ENCODE data around the gene GLTPD2.
A peak's percentile ranks its signal among the peaks of the same experiment; 100 is the strongest.

The GLTPD2 gene

GRCh38 chr17:4742629-4743028 is 46.1 kb upstream of the GLTPD2 start:
- no peak for DNase-seq (ENCODE audit: low read depth)
- no peak for TF ChIP-seq CTCF (conservative IDR thresholded peaks at IDR 0.05; ENCODE audit: low read length)
- no peak overlapping the region for H3K4me3 ChIP-seq (ENCODE audit: low read length)

GRCh38 chr17:4743216-4743615 is 45.5 kb upstream of the GLTPD2 start:
- TF ChIP-seq CTCF (conservative IDR thresholded peaks at IDR 0.05; ENCODE audit: low read length) = no peak
- no peak overlapping the region for H3K4me3 ChIP-seq (ENCODE audit: low read length)

GRCh38 chr17:4743898-4744297 is 44.9 kb upstream of the GLTPD2 start:
- DNase-seq (ENCODE audit: low read depth) = no peak
- no peak overlapping the region for H3K4me3 ChIP-seq (ENCODE audit: low read length)
- TF ChIP-seq CTCF (conservative IDR thresholded peaks at IDR 0.05; ENCODE audit: low read length) = no peak

More at GRCh38 chr17:4743216-4743615, 45.5 kb upstream of the GLTPD2 start:
- DNase-seq (ENCODE audit: low read depth) = no peak

GRCh38 chr17:4744999-4745969 is 43.5 kb upstream of the GLTPD2 start:
- TF ChIP-seq CTCF (conservative IDR thresholded peaks at IDR 0.05; ENCODE audit: low read length) = no peak
- no peak for DNase-seq (ENCODE audit: low read depth)
- no peak overlapping the region for H3K4me3 ChIP-seq (ENCODE audit: low read length)

- DNase-seq (ENCODE audit: low read depth) = peak; percentile 5
- no peak overlapping the region for H3K4me3 ChIP-seq (ENCODE audit: low read length)
- no peak for TF ChIP-seq CTCF (conservative IDR thresholded peaks at IDR 0.05; ENCODE audit: low read length)
Observed at GRCh38 chr17:4747847-4748246, 40.9 kb upstream of the GLTPD2 start.

GRCh38 chr17:4748686-4749085 is 40.1 kb upstream of the GLTPD2 start:
- no peak for TF ChIP-seq CTCF (conservative IDR thresholded peaks at IDR 0.05; ENCODE audit: low read length)
- no peak for DNase-seq (ENCODE audit: low read depth)
- no peak overlapping the region for H3K4me3 ChIP-seq (ENCODE audit: low read length)

- H3K4me3 ChIP-seq (ENCODE audit: low read length) = no peak overlapping the region
- no peak for DNase-seq (ENCODE audit: low read depth)
- TF ChIP-seq CTCF (conservative IDR thresholded peaks at IDR 0.05; ENCODE audit: low read length) = no peak
Observed at GRCh38 chr17:4750606-4751005, 38.2 kb upstream of the GLTPD2 start.

All from AG10803 (cell line).